GM19238 (cell line): Measurements from ENCODE around the gene BAZ2B.

ENCODE experiments used
- DNase-seq: peaks from one replicate; pipeline ENCODE4 v3.0.0; 2011; ENCODE audit warnings: low spot score; ENCODE audit not compliant: insufficient read length

The BAZ2B gene

DNA sequence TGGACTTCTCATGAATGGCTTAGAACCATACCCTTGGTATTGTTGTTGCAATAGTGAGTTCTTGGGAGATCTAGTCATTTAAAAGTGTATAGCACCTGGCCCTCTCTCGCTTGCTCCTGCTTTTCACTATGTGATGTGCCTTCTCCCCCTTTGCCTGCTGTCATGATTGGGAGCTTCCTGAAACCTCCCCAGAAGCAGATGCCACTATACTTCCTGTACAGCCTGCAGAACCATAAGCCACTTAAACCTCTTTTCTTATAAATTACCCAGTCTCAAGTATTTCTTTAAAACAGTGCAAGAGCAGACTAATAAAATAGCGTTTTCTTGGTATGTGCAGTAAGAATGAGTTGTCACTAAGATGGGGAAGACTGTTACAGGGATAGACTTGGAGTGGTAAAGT lies 31.6 kb downstream of the BAZ2B start:
- no peak for DNase-seq

DNA sequence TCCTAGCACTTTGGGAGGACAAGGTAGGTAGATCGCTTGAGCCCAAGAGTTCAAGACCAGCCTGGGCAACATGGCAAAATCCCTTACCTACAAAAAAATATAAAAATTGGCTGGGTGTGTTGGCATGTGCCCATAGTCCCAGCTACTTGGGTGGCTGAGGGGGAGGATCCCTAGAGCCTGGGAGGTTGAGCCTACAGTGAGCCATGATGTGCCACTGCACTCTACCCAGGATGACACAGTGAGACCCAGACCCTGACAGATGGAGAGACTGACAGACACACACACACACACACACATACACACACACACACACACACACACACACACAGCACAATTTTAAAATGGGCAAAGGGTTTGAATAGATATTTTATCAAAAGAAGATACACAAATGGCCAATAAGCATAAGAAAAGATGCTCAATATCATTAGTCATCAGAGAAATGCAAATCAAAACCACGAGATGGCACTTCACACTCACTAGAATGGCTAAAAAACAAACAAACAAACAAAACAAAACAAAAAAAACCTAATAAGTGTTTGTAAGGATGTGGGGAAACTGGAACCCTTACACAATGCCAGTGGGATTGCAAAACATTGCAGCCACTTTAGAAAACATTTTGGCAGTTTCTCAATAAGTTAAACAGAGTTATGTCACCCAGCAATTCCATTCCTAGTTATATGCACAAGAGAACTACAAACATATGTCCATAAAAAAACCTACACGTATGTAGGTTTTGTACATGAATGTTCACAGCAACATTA lies 42.3 kb downstream of the BAZ2B start:
- no peak for DNase-seq

DNA sequence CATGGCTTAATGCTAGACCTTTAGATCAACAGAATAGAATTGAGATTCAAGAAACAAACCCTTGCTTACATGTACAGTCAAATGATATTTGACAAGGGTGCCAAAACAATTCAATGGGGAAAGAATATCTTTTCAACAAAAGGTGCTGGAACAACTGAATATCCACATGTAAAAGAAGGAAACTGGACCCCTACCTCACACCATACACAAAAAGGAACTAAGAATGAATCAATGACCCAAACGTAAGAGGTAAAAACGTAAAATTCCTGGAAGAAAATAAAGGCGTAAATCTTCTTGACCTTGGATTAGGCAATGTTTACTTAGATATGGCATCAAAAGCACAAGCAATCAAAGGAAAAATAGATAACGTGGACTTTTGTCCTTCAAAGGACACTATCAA lies 43.1 kb downstream of the BAZ2B start:
- DNase-seq: no peak

DNA sequence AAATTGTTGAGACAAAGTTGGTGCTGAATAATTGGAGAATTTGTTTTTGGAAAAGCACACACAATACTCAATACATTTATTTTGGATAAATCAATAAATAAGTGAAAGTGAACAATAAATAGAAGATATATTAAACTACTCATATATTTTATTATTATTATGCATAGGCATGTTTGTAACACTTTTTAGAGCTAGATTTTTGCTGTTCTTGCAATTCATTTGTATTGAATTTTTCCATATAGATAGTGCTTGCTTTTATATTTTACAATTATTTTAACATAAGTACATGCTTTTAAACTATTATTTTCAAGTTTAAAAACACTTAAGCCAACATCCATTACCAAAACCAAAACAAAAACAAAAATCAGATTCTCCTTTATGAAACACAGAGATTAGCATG lies 43.9 kb downstream of the BAZ2B start:
- DNase-seq: no peak

DNA sequence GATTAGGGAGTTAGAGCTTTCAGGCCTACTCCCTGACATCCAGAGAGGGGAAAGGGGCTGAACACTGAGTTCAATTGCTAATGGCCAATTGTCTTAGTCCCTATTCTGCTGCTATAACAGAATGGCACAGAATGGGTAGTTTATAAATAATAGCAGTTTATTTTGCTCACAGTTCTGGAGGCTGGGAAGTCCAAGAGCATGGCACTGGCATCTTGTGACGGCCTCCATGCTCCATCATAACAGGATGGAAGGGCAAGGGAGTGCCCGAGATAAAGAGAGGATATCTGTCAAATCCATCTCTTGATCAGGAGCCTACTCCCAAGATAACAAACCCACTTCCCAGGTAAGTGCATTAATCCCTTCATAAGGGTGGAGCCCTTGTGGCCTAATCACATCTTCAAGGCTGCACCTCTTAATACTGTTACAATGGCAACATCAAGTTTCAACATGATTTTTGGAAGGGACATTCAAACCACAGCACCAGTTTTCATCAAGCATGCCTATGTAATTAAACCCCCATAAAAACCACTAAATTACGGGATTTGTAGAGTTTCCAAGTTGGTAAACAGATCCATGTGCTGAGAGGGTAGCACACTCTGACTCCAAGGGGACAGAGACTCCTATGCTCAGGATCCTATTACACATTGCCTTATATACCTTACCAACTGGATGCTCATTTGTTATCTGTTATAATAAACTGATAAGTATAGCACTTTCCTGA lies 44.6 kb downstream of the BAZ2B start:
- DNase-seq: no peak

DNA sequence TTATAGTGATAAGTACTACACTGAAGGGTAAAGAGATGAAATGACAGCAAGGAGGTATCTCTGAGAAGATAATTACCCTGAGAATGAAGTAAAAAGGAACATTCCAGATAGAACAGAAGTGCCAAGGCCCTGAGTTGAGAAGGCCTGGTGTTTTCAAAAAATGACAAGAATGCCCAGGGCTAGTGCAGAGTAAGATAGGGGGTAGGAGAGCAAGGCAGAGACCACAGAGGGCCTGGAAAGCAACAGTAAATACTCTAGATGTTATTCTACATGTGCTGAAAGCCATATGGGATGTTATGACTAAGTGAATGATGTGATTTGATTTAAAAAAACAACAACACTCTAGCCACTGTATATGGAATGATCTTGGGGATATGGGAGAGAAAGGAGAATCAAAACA lies 52.3 kb downstream of the BAZ2B start:
- DNase-seq: no peak

DNA sequence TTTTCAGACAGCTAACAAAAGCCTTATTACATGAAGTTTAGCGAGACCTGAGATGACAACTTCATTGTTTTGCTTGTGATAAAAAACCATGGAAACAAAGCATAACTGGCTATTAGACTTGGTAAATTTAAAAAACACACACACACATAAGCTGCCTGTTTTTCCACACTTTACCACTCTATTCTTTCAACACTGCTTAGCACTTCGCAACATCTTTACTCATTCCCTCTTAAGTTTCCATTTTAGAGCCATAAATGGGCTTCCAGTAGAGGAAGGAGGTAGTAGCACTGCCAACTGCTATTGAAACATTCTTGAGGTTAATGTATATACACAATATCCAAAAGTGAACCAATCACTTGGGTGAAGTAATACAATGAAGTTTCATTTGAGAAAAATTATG lies 54.1 kb downstream of the BAZ2B start:
- no peak for DNase-seq

DNA sequence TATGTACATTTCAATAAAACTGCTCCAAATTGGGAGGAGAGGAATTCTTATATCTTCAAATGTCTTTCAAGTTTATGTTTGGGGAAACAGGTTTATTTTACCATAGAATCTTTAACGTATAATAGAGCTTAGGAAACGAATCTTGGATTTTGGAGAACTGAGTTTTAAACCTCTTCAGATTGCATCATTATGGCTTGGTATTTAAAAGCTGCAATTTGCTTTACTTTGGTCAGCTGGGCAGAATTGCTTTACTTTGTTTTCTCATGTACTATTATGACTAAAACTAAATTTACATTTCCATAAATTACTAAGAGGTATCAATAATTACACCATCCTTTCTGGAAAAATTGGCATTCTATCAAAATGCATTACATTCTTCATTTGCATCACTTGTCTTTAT lies 54.6 kb downstream of the BAZ2B start:
- no peak for DNase-seq

DNA sequence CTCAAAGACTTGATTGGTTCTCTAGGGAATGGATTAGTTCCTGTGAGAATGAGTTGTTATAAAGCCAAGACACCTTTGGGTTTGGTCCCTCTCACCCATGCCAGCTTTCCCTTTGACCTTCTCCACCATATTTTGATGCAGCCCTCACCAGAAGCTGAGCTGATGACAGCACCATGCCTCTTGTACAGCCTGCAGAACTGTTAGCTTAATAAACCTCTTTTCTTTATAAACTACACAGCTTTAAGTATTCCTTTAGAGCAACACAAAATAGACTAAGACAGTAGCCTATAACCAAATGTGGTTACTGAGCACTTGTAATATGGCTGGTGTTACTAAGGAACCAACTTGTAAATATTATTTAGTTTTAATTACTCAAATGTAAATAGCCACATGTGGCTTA lies 55.1 kb downstream of the BAZ2B start:
- DNase-seq: no peak

DNA sequence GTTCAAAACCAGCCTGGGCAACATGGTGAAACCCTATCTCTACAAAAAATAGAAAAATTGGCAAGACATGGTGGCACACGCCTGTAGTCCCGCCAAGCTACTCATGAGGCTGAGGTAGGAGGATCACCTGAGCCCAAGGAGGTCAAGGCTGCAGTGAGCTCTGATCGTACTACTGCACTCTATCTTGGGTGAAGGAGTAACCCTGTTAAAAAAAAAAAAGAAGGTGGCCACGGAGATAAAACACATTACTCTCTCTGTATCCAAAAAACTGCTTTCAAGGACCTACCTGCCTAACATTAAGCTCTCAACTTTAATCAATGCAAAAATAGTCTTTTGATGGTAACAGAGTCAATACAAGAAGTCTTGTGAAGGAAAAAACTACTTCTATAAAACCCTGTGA lies 57.3 kb downstream of the BAZ2B start:
- no peak for DNase-seq

DNA sequence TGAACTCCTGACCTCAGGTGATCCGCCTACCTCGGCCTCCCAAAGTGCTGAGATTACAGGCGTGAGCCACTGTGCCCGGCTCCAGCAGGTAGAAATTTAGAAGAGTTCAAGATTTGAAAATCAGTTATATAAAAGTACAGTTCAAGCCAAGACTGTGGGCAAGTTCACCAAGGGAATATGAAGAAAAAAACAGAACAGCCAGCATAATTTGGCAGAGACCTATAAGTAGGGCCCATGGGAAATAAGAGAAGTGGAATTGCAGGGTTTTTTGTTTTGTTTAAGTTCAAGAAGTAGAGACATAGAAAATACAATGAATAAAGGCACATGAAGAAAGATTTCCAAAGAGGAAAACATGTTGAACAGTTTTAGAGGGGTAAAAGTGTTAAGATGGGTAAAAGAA lies 57.9 kb downstream of the BAZ2B start:
- no peak for DNase-seq

DNA sequence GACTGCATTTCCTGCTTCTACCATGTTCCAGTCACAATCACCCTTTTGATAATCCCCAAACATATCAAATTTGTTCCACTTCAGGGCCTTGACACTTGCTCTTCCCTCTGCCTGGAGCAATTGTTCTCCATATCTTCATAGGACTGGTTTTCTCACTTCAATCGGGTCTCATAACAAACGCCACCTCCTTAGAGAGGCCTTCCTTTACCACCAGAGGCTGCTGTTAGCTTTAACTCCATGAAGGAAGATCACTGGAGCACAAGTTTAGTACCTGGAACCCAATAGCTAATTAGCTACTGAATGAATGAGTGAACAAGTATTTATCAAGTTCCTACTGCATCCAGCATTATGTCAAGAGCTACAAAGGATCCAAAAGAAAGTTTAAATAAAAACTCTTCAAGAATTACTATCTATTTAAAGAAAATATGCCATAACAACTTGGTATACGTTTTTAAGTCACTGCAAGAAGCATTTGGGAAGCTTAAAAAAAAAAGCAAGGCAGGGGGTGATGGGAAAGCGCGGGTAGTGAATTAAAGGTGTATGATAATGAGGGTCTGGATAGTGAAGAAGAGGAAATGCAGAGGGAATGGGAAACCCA lies 58.8 kb downstream of the BAZ2B start:
- DNase-seq: no peak

DNA sequence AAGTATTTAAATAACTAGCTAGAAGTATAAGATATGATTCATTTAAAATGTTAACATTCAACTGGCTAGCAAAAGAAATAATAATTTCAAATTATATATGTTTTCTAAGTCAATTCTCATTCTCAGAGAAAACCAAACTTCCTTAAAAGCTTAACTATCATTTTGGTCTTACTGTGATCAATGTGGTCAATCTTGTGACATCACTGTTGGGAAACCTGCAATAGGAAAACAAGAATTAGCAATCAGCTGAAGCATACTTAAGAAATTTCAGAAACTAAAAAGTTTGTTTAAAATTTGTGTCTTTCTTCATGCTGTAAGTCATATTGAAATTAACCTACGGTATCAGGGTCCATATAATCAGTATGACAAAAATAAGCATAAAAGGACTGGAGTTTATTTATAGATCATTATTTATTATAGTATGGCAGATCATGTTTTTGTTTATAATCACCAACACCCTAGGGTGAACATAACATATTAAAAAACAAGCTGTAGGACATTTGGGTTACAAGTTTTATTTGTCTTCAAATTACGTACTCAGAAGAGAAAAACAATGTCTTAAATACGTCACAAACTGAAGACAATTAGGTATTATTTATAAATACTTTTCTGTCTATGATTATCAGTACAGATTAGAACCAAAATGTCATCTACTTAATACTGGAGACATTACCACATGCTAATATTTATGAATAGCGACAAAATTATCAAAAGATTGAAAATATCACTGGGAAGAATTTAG lies 60.5 kb downstream of the BAZ2B start:
- no peak for DNase-seq

DNA sequence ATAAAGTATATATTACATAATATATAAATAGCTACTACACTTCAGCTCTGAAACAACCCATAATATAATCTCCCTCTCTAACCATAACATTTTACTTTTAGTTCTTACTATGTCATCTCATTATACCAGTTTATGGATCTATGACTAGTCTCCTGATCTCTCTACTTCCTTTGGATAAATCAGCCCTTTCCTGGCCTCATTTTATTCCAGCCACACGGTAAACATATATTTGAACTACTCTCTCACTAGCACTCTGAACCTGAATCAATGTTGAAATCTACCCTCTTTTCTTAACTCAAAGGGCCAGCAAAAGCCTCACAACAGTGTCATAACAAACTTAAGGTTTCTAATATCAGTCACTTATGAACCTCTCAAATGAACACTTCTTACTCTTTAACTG lies 62.6 kb downstream of the BAZ2B start:
- no peak for DNase-seq

DNA sequence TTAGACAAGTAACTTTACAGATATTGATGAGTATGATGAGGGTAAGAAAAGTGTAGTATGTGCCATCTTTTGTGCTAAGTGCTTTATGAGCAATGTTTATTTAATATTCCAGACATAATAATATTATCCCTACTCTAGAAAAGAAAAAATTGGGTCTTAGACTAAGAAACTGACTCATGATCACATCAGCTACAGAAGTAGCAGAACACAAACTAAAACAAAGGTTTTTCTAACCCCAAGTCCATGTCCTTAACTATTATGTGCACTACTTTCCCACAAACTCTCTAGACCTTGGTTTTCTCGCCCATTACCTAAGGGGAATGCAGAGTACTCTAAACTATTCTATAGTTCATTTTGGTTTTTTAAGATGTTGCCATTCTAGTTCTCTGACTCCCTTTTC lies 64.5 kb downstream of the BAZ2B start:
- no peak for DNase-seq

DNA sequence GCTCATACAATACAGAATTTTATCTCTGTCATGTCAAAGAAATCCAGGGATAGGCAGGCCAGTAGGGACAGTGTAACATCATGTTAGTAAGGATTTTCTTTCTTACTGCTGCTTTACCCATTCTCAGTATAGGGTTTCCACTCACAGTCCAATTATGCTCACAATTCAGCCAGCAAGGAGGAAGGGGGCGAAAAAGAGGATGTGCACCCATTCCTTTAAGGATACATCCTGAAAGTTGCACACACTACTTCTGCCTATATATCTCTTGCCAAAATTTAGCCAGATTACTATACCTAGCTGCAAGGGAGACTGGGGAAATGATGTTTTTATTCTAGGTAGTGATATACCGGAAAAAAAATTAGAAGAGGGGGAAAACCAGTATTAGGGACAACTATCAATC lies 66.1 kb downstream of the BAZ2B start:
- DNase-seq: no peak

DNA sequence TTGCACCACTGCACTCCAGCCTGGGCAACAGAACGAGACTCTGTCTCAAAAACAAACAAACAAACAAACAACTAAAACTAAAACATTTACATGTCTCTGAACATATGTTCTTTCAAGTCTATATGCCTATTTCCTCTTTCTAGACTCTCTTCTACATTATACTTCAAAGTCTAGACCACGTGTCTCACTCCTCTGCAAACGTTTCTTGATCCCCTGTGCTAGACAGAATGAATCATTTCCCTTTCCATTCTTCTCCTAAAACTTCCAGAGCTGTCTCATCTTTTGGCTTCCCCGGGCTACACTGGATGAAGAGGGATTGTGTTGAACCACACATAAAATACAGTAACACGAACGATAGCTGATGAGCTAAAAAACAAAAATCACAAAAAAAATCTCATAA lies 67.1 kb downstream of the BAZ2B start:
- DNase-seq: no peak

DNA sequence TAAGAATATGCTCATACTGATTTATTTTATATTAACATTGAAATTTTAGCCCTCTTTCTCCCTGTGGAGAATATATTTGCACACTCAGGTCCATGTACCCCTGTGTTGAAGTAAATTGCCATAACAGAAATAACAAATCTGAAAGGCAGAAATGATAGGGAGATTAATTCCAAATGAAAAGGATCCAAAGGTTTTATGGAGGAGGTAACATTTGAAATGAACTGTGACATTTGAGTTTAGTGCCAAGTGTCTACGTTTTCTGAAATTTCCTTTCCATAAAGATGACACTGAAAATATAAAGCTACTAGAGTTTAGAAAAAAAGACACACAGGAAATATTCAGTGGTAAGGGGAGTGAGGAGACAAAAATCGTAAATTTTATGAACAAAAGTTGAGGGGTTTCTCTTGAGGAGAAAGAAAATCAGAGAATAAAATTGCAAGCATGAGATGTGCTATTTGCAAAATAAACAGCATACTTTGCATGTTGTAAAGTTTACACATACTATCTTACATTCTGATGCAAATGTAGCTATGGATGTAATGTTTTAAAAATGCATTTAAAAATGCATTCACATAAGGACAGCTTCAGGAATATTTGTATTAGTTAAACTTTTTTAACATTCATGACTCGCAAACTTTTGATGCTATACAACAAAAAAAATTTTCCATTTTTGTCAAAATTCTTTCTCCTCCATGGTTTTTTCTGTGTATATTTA lies 69.5 kb downstream of the BAZ2B start:
- DNase-seq: no peak

DNA sequence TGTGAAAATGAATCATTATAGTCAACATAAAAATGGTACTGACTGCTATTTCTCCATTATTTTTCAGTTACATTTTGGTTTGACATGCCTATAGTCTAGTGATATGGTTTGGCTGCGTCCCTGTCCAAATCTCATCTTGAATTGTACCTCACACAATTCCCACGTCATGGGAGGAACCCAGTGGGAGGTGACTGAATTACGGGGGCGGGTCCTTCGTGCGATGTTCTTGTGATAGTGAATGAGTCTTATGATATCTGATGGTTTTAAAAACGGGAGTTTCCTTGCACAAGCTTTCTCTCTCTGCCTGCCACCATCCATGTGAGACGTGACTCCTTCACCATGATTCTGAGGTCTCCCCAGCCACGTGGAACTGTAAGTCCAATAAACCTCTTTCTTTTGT lies 70.3 kb downstream of the BAZ2B start:
- no peak for DNase-seq

DNA sequence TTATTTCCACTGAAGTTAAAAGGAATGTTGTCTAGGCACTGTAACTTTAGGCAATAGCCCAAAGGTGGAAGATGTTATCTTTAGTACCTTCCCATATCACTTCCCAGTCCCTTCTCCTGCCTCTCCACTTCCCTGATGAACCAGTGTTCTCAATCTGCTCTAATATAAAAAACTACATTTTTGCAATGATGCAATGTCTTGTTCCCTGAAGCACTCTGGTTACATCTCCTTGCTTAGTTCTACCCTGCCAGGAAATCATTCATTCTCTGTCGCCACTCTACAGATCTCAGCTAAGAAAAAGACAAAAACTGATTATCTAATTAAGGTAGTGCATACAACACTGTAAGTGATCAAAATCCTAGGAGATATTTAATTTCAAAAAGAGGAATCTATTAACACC lies 71.3 kb downstream of the BAZ2B start:
- DNase-seq: no peak

DNA sequence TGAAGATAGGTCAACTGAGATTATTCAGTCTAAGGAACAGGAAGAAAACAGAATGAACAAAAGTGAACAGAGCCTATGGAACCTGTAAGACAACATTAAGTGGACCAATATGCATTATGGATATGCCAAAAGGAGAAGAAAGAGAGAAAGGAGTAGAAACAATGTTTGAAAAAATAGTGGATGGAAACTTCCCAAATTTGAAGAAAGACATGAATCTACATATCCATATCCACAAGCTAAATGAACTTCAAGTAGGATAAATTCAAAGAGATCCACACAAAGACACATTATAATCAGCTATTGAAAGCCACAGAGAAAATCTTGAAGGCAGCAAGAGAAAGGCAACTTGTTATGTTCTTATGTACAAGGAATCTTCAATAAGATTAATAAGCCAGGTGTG lies 74.2 kb downstream of the BAZ2B start:
- no peak for DNase-seq

DNA sequence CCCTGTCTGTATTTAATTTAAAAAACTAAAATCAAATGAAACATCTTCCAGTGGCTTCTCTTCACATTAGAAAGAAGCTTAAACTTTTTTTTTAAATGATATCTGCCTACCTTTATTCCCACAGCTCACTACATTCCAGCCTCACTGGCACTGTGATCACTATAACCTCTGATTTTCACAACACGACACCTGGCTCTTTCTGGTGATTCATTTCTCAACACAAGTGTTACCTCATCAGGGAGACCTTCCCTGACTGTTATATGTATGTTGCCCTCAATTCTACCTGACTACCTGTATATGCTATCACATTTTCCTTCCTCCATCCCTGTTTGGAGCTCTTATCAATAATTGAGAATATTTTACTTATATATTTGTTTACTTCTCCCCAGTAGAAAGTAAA lies 76.6 kb downstream of the BAZ2B start:
- no peak for DNase-seq
